Measurements from ENCODE around the gene PTPRB. TPM values are rescaled to one million over a fixed set of nuclear protein-coding genes. Genes with fewer than 3 reads are reported as not detected.
A peak's percentile ranks its signal among the peaks of the same experiment; 100 is the strongest.

Gene PTPRB
- total RNA-seq, 1 experiment from 2014 or later, result 1.9 TPM

DNA sequence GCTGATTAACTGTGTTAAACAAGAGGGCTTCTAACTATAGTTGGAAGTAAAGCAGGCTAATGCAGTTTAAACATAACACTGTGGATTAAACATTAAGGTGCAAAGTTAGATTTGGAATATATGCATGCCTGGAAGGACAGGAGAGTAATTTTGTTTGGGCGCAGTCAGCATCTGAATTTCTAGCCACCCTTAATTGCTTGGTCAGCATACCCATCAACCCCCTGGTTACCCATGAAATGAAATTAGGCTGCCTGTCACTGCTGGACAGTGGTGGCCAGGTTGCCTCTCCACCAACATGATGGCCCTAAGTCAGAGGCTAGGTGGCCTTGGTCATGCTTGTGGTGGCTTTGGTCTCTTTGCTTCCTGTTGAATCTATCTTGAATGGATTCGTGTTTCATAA lies 30.0 kb upstream of the PTPRB start:
- Histone ChIP-seq H3K4me3 (no peak overlapping the region), H3K36me3 (ENCODE audit: low read depth) (no peaks in the 10 kb centered on the region), H3K4me1 (replicated peaks; ENCODE audit: insufficient read depth) (no peaks in the 10 kb centered on the region), H3K27ac (no peak overlapping the region), H3K4me2 (no peak overlapping the region), H3K9me3 (ENCODE audit: insufficient read depth, low read depth) (no peaks in the 10 kb centered on the region), H4K20me1 (ENCODE audit: insufficient read depth) (no peaks in the 10 kb centered on the region), H3K79me2 (ENCODE audit: low read depth) (no peaks in the 10 kb centered on the region), H3K27me3 (ENCODE audit: insufficient read depth, low read depth) (no peaks in the 10 kb centered on the region), H3K9me2 (ENCODE audit: insufficient read depth) (no peaks in the 10 kb centered on the region), H3F3A (ENCODE audit: insufficient read depth, low read depth) (no peaks in the 10 kb centered on the region), H2AFZ (no peak overlapping the region)
- BruUV-seq (replicated peaks), result no TSS peak
- ChIA-PET POLR2A (ENCODE audit: unreplicated experiment) (no interaction called here), CTCF (no interaction called here)
- TF ChIP-seq CTCF (conservative IDR thresholded peaks at IDR 0.05) (no peak), EZH2 (IDR thresholded peaks at IDR 0.05; ENCODE audit: low read depth) (no peak)
- intact Hi-C loops (cut with micrococcal nuclease; ENCODE audit: unreplicated experiment), result no loop called here
- DNase-seq, result no peak

GRCh38 chr12:70666364-70666763 lies 29.1 kb upstream of the PTPRB start:
- DNase-seq, result no peak
- Histone ChIP-seq H3K4me3 (no peak overlapping the region), H3K79me2 (ENCODE audit: low read depth) (no peaks in the 10 kb centered on the region), H3K4me1 (replicated peaks; ENCODE audit: insufficient read depth) (peaks cover 8% of the 10 kb centered on the region; the same call in 1 of the 2 replicates), H4K20me1 (ENCODE audit: insufficient read depth) (no peaks in the 10 kb centered on the region), H3K4me2 (no peak overlapping the region), H3K36me3 (ENCODE audit: low read depth) (no peaks in the 10 kb centered on the region), H3K27ac (no peak overlapping the region), H3K9me2 (ENCODE audit: insufficient read depth) (no peaks in the 10 kb centered on the region), H3K9me3 (ENCODE audit: insufficient read depth, low read depth) (no peaks in the 10 kb centered on the region), H2AFZ (no peak overlapping the region), H3F3A (ENCODE audit: insufficient read depth, low read depth) (peaks cover 4% of the 10 kb centered on the region; the same call in 1 of the 2 replicates), H3K27me3 (ENCODE audit: insufficient read depth, low read depth) (no peaks in the 10 kb centered on the region)
- intact Hi-C loops (cut with micrococcal nuclease; ENCODE audit: unreplicated experiment), result no loop called here
- CTCF ChIA-PET, result interaction anchor here (0.6 kb wide), 1 partner anchor 20 kb away, joined by 3 read pairs; no protein-coding TSS in a partner anchor
- POLR2A ChIA-PET (ENCODE audit: unreplicated experiment), result no interaction called here
- TF ChIP-seq CTCF (conservative IDR thresholded peaks at IDR 0.05), result no peak
- no peak for TF ChIP-seq EZH2 (IDR thresholded peaks at IDR 0.05; ENCODE audit: low read depth)
- BruUV-seq (replicated peaks), result no TSS peak

DNA sequence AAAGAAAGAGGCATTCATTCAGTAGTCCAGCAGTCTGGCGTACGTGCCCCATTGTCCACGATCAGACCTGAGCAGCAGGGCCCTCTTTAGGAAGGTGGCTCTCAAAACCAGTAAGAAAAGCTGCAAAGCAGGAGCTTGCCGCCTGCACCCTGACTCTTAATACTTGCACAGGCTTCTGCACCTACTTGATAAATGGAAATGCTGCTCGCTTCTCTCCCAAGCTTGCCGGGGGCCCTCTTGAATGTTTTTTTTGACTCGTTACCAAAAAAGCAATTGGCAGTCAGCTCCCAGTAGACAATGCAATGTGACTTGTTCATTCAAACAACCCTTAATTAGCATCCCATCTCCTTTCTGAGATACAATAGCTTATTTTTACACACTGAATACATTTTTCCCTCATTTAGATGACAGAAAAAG lies 27.2 kb upstream of the PTPRB start:
- peaks cover 18% of the 10 kb centered on the region; the same call in 1 of the 2 replicates for H3K4me1 ChIP-seq (replicated peaks; ENCODE audit: insufficient read depth)

More for the DNA sequence above, 27.2 kb upstream of the PTPRB start:
- Histone ChIP-seq H3F3A (ENCODE audit: insufficient read depth, low read depth) (peaks cover 4% of the 10 kb centered on the region; the same call in 1 of the 2 replicates), H2AFZ (0 out of 2 replicates have a peak overlapping the region, but pooled peaks have one; percentile 4), H4K20me1 (ENCODE audit: insufficient read depth) (no peaks in the 10 kb centered on the region), H3K4me3 (no peak overlapping the region), H3K27me3 (ENCODE audit: insufficient read depth, low read depth) (no peaks in the 10 kb centered on the region), H3K27ac (no peak overlapping the region), H3K4me2 (no peak overlapping the region), H3K9me2 (ENCODE audit: insufficient read depth) (no peaks in the 10 kb centered on the region), H3K79me2 (ENCODE audit: low read depth) (no peaks in the 10 kb centered on the region), H3K36me3 (ENCODE audit: low read depth) (no peaks in the 10 kb centered on the region), H3K9me3 (ENCODE audit: insufficient read depth, low read depth) (no peaks in the 10 kb centered on the region)
- intact Hi-C loops (cut with micrococcal nuclease; ENCODE audit: unreplicated experiment), result no loop called here
- TF ChIP-seq CTCF (conservative IDR thresholded peaks at IDR 0.05) (no peak), EZH2 (IDR thresholded peaks at IDR 0.05; ENCODE audit: low read depth) (no peak)
- CTCF ChIA-PET, result interaction anchor here (0.9 kb wide), 1 partner anchor 19 kb away, joined by 3 read pairs; no protein-coding TSS in a partner anchor
- BruUV-seq (replicated peaks), result no TSS peak
- POLR2A ChIA-PET (ENCODE audit: unreplicated experiment), result no interaction called here
- no peak for DNase-seq

Data from PC-9 (cell line).